GM03348 (cell line): Measurements from ENCODE around the gene CCSER1.
"Not testable (repeated sequence)": the region's sequence is repeated elsewhere in the genome, so short reads cannot be mapped to it uniquely, and the experiment has no call there.

Experiments
- DNase-seq: peaks from one replicate; pipeline ENCODE4 v3.0.0; 2012; ENCODE audit warnings: low spot score

The CCSER1 gene

GRCh38 chr4:91592125-91592524 is 1464.9 kb downstream of the CCSER1 start:
- DNase-seq = no peak

- DNase-seq = no peak
Measured at GRCh38 chr4:91596718-91597117, 1469.5 kb downstream of the CCSER1 start.

GRCh38 chr4:91598696-91599095 is 1471.5 kb downstream of the CCSER1 start:
- DNase-seq = no peak

GRCh38 chr4:91600301-91600700 is 1473.1 kb downstream of the CCSER1 start:
- DNase-seq = no peak

- DNase-seq = no peak
Measured at GRCh38 chr4:91601401-91601800, 1474.2 kb downstream of the CCSER1 start.

- no peak for DNase-seq
Measured at GRCh38 chr4:91611782-91612181, 1484.6 kb downstream of the CCSER1 start.

- no peak for DNase-seq
Measured at GRCh38 chr4:91620952-91621351, 1493.8 kb downstream of the CCSER1 start.

- DNase-seq = no peak
Measured at GRCh38 chr4:91621446-91621845, 1494.3 kb downstream of the CCSER1 start.

GRCh38 chr4:91622925-91623602 is 1495.9 kb downstream of the CCSER1 start:
- no peak for DNase-seq

- not testable (repeated sequence) for DNase-seq
Measured at GRCh38 chr4:91623603-91623967, 1496.4 kb downstream of the CCSER1 start.

GRCh38 chr4:91630054-91630453 is 1502.9 kb downstream of the CCSER1 start:
- DNase-seq = no peak

GRCh38 chr4:91630764-91631163 is 1503.6 kb downstream of the CCSER1 start:
- DNase-seq = no peak

GRCh38 chr4:91631335-91631734 is 1504.1 kb downstream of the CCSER1 start:
- DNase-seq = no peak

- no peak for DNase-seq
Measured at GRCh38 chr4:91636083-91636482, 1508.9 kb downstream of the CCSER1 start.
